ENCODE data around the gene PRR16.

PRR16 gene

DNA sequence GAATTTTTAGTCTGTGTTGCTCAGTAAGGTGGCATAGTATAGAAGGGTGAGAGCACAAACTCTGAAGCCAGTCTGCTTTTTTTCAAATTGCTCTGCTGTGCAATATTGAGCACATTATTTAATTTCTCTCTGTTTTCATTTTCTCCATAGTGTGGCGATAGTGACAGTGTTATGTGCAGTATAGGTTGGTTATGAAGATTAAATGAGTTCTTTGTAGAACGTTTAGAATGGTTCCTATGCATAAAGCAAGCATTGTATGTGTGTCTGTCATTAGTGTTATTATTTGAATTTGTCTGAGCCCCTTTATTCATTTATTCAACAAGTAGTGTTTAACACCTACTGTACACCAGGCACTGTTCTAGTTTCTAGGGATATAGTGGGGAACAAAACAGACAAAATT is 9.2 kb downstream of the PRR16 start:
- no peak overlapping the region for H3K4me2 ChIP-seq (ENCODE audit: low read depth, low read length, poor library complexity, severe bottlenecking)
- no peaks in the 10 kb centered on the region for H3K27me3 ChIP-seq (ENCODE audit: insufficient read depth, low read length, poor library complexity, severe bottlenecking)
- no peaks in the 10 kb centered on the region for H3K9me2 ChIP-seq (replicated peaks; ENCODE audit: low read depth, low read length)
- no peak overlapping the region for H3K4me3 ChIP-seq (ENCODE audit: low read length, poor library complexity, severe bottlenecking)
- no peaks in the 10 kb centered on the region for H3K4me1 ChIP-seq (ENCODE audit: insufficient read depth, low read length, poor library complexity, severe bottlenecking)
- H3K36me3 ChIP-seq (ENCODE audit: insufficient read depth, low read length), result no peaks in the 10 kb centered on the region
- H3K9me3 ChIP-seq (ENCODE audit: insufficient read depth, low read depth, low read length), result no peaks in the 10 kb centered on the region
- no peaks in the 10 kb centered on the region for H4K20me1 ChIP-seq (ENCODE audit: insufficient read depth, low read length, poor library complexity, severe bottlenecking)
- H3F3A ChIP-seq (ENCODE audit: low read depth), result no peaks in the 10 kb centered on the region
- H3K9ac ChIP-seq (ENCODE audit: low read depth, low read length, poor library complexity, severe bottlenecking), result no peak overlapping the region
- no peak overlapping the region for H2AFZ ChIP-seq (ENCODE audit: low read length)
- TF ChIP-seq, protein P1, sequence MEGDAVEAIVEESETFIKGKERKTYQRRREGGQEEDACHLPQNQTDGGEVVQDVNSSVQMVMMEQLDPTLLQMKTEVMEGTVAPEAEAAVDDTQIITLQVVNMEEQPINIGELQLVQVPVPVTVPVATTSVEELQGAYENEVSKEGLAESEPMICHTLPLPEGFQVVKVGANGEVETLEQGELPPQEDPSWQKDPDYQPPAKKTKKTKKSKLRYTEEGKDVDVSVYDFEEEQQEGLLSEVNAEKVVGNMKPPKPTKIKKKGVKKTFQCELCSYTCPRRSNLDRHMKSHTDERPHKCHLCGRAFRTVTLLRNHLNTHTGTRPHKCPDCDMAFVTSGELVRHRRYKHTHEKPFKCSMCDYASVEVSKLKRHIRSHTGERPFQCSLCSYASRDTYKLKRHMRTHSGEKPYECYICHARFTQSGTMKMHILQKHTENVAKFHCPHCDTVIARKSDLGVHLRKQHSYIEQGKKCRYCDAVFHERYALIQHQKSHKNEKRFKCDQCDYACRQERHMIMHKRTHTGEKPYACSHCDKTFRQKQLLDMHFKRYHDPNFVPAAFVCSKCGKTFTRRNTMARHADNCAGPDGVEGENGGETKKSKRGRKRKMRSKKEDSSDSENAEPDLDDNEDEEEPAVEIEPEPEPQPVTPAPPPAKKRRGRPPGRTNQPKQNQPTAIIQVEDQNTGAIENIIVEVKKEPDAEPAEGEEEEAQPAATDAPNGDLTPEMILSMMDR (conservative IDR thresholded peaks at IDR 0.05; ENCODE audit: low read length), result no peak
- no peak for TF ChIP-seq EZH2phosphoT487 (IDR thresholded peaks at IDR 0.05; ENCODE audit: borderline replicate concordance)
- no peaks in the 10 kb centered on the region for H3K79me2 ChIP-seq (ENCODE audit: insufficient read depth, low read length)

DNA sequence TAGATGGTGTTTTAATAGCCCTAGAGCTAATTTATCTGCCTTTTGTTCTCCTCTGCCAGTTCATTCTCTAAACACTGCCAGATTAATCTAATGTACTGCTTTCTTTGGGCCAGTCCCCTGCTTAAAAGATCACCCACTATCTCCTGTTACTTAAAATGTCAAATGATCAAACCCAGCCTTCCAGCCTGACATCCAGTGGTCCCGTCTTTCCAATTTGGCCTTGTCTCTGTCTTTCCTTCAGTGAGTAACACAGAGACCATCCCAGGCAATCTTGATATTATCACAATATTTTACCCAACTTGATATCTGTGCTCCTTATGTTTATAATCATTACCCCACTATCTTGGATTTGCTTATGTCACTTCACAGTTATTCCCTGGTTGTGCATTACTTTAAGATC is 12.0 kb downstream of the PRR16 start:
- no peak overlapping the region for H2AFZ ChIP-seq (ENCODE audit: low read length)
- H3K9ac ChIP-seq (ENCODE audit: low read depth, low read length, poor library complexity, severe bottlenecking), result no peak overlapping the region
- H3K27me3 ChIP-seq (ENCODE audit: insufficient read depth, low read length, poor library complexity, severe bottlenecking), result no peaks in the 10 kb centered on the region
- no peaks in the 10 kb centered on the region for H3K9me3 ChIP-seq (ENCODE audit: insufficient read depth, low read depth, low read length)
- no peak overlapping the region for H3K4me3 ChIP-seq (ENCODE audit: low read length, poor library complexity, severe bottlenecking)
- H3K9me2 ChIP-seq (replicated peaks; ENCODE audit: low read depth, low read length), result no peaks in the 10 kb centered on the region
- no peaks in the 10 kb centered on the region for H3K36me3 ChIP-seq (ENCODE audit: insufficient read depth, low read length)
- no peak overlapping the region for H3K4me2 ChIP-seq (ENCODE audit: low read depth, low read length, poor library complexity, severe bottlenecking)
- H4K20me1 ChIP-seq (ENCODE audit: insufficient read depth, low read length, poor library complexity, severe bottlenecking), result no peaks in the 10 kb centered on the region
- no peaks in the 10 kb centered on the region for H3F3A ChIP-seq (ENCODE audit: low read depth)
- H3K79me2 ChIP-seq (ENCODE audit: insufficient read depth, low read length), result no peaks in the 10 kb centered on the region
- TF ChIP-seq EZH2phosphoT487 (IDR thresholded peaks at IDR 0.05; ENCODE audit: borderline replicate concordance), result no peak
- TF ChIP-seq, protein P1 (conservative IDR thresholded peaks at IDR 0.05; ENCODE audit: low read length), result no peak
- no peaks in the 10 kb centered on the region for H3K4me1 ChIP-seq (ENCODE audit: insufficient read depth, low read length, poor library complexity, severe bottlenecking)

DNA sequence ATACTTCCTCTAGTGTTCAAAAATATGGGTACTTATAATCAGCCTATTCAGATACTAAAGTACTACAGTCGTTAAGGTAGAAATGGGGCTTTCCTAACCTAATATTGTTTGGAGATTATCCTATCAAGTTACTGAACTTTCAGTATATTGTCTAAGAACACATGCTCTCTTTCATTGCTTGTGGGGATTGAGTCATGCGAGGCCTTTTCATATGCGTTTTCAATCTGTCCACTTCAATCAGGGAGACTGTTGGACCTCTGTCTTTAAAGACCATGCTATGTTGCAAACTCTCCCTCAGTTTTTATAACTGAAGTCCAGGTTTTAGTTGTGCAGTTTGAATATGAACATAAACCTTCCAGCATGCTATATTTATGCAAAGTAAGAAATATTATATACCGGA is 15.0 kb downstream of the PRR16 start:
- no peaks in the 10 kb centered on the region for H3K79me2 ChIP-seq (ENCODE audit: insufficient read depth, low read length)
- no peaks in the 10 kb centered on the region for H3K36me3 ChIP-seq (ENCODE audit: insufficient read depth, low read length)
- no peak overlapping the region for H3K4me3 ChIP-seq (ENCODE audit: low read length, poor library complexity, severe bottlenecking)
- no peaks in the 10 kb centered on the region for H3K4me1 ChIP-seq (ENCODE audit: insufficient read depth, low read length, poor library complexity, severe bottlenecking)
- H3K27me3 ChIP-seq (ENCODE audit: insufficient read depth, low read length, poor library complexity, severe bottlenecking), result no peaks in the 10 kb centered on the region
- no peaks in the 10 kb centered on the region for H3F3A ChIP-seq (ENCODE audit: low read depth)
- no peak overlapping the region for H3K4me2 ChIP-seq (ENCODE audit: low read depth, low read length, poor library complexity, severe bottlenecking)
- no peak overlapping the region for H2AFZ ChIP-seq (ENCODE audit: low read length)
- no peak overlapping the region for H3K9ac ChIP-seq (ENCODE audit: low read depth, low read length, poor library complexity, severe bottlenecking)
- no peaks in the 10 kb centered on the region for H4K20me1 ChIP-seq (ENCODE audit: insufficient read depth, low read length, poor library complexity, severe bottlenecking)
- TF ChIP-seq, protein P1 (conservative IDR thresholded peaks at IDR 0.05; ENCODE audit: low read length), result no peak
- TF ChIP-seq EZH2phosphoT487 (IDR thresholded peaks at IDR 0.05; ENCODE audit: borderline replicate concordance), result no peak
- H3K9me3 ChIP-seq (ENCODE audit: insufficient read depth, low read depth, low read length), result no peaks in the 10 kb centered on the region
- H3K9me2 ChIP-seq (replicated peaks; ENCODE audit: low read depth, low read length), result no peaks in the 10 kb centered on the region

Data from Loucy (cell line).